Osteocyte (in vitro differentiated cells): ENCODE data around the gene SFN. TPM values are rescaled to one million over a fixed set of nuclear protein-coding genes. Genes with fewer than 3 reads are reported as not detected.
"Not testable (repeated sequence)": the region's sequence is repeated elsewhere in the genome, so short reads cannot be mapped to it uniquely, and the experiment has no call there.

Experiments used
- DNase-seq: peaks from one replicate; pipeline ENCODE4 v3.0.0; 2021; ENCODE audit warnings: mixed read lengths; ENCODE audit not compliant: unreplicated experiment; ENCODE audit errors: extremely low spot score
- H3K27ac Mint-ChIP-seq: one replicate; pipeline ENCODE4 v1.8.0; 2021; ENCODE audit warnings: mild to moderate bottlenecking, mixed read lengths; ENCODE audit not compliant: unreplicated experiment
- H3K27me3 Mint-ChIP-seq: one replicate; pipeline ENCODE4 v1.8.0; 2021; ENCODE audit warnings: mixed read lengths; ENCODE audit not compliant: unreplicated experiment
- H3K36me3 Mint-ChIP-seq: one replicate; pipeline ENCODE4 v1.8.0; 2021; ENCODE audit warnings: mixed read lengths; ENCODE audit not compliant: unreplicated experiment
- H3K4me1 Mint-ChIP-seq: one replicate; pipeline ENCODE4 v1.8.0; 2021; ENCODE audit warnings: mixed read lengths; ENCODE audit not compliant: unreplicated experiment
- H3K4me3 Mint-ChIP-seq: one replicate; pipeline ENCODE4 v1.8.0; 2021; ENCODE audit warnings: mild to moderate bottlenecking, moderate library complexity, mixed read lengths; ENCODE audit not compliant: unreplicated experiment
- H3K9me3 Mint-ChIP-seq: one replicate; pipeline ENCODE4 v1.8.0; 2021; ENCODE audit warnings: mixed read lengths; ENCODE audit not compliant: unreplicated experiment
- total RNA-seq: library from RNA; stranded (reverse); gene quantifications from 2 replicates; pipeline ENCODE4 v1.2.1, GENCODE V29; 2021
- TF ChIP-seq, protein P1 (sequence below): fragments of 200-600 bp; sonication (generic); IDR thresholded peaks from 2 replicates; pipeline ENCODE4 v1.5.0; 2021; ENCODE audit warnings: antibody characterized with exemption, mild to moderate bottlenecking, moderate library complexity

Gene SFN
- total RNA-seq, 1 donor from 2014 or later: not detected

DNA sequence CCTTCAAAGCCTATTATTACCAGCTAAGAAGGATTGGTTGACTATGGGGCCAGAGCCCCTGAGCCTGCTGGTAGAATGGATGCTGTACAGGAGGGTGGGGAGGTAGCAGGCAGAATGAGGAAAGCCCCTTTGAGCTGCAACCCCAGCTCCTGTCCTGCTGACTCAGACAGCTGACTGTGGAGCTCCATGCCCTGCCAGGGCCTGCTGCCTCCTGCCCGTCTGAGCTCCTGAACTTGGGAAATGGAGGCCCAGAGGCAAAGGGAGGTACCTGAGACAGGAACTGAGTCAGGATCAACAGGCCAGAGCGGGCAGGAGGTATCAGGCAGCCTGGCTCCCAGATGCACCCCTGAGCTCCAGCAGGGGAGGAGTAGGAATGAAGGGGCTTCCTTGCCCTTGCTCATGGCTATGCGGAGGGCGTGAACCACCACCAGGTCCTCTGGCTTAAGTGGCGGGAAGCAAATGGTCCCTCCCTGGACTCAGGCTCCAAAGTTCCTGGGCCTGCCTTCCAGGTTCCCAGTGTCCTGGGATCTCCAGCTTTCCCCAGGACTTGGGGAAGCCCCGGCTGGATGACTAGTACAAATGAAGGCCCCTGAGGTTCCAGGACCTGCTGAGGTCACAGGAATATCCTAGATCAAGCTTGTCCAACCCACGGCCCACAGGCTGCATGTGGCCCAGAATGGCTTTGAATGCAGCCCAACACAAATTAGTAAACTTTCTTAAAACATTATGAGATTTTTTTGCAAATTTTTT lies 3.9 kb upstream of the SFN start:
- H3K36me3 Mint-ChIP-seq: peaks cover 8% of the 10 kb centered on the region
- TF ChIP-seq, protein P1, sequence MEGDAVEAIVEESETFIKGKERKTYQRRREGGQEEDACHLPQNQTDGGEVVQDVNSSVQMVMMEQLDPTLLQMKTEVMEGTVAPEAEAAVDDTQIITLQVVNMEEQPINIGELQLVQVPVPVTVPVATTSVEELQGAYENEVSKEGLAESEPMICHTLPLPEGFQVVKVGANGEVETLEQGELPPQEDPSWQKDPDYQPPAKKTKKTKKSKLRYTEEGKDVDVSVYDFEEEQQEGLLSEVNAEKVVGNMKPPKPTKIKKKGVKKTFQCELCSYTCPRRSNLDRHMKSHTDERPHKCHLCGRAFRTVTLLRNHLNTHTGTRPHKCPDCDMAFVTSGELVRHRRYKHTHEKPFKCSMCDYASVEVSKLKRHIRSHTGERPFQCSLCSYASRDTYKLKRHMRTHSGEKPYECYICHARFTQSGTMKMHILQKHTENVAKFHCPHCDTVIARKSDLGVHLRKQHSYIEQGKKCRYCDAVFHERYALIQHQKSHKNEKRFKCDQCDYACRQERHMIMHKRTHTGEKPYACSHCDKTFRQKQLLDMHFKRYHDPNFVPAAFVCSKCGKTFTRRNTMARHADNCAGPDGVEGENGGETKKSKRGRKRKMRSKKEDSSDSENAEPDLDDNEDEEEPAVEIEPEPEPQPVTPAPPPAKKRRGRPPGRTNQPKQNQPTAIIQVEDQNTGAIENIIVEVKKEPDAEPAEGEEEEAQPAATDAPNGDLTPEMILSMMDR: no peak
- no peak overlapping the region for H3K27ac Mint-ChIP-seq
- no peak overlapping the region for H3K4me3 Mint-ChIP-seq
- H3K9me3 Mint-ChIP-seq: no peaks in the 10 kb centered on the region
- no peaks in the 10 kb centered on the region for H3K27me3 Mint-ChIP-seq
- no peak for DNase-seq
- peaks cover 9% of the 10 kb centered on the region for H3K4me1 Mint-ChIP-seq

DNA sequence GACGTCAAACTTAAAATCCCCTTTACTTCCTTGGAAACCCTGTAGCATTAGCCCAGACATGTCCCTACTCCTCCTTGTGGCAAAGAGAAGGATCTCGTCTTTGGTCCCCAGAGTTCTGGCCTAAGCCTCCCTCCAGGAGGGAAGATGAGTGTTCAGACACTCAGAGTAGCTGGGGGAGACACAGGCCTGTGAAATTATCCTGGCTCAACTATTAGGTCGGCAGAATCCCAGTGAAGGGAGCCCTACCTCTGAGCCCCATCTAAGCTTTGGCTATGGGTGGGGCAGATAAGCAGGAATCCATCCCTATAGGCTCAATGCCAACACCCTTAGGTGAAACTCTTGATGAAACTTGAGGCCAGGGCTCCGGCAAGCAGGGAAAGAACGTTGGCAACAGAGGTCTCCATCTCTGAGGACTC lies 1.7 kb upstream of the SFN start:
- Mint-ChIP-seq H3K9me3 (no peaks in the 10 kb centered on the region), H3K4me3 (no peak overlapping the region), H3K4me1 (peaks cover 22% of the 10 kb centered on the region), H3K36me3 (no peaks in the 10 kb centered on the region), H3K27me3 (no peaks in the 10 kb centered on the region), H3K27ac (peak overlapping the region; percentile 44)
- no peak for DNase-seq
- TF ChIP-seq, protein P1: peak; percentile 41

DNA sequence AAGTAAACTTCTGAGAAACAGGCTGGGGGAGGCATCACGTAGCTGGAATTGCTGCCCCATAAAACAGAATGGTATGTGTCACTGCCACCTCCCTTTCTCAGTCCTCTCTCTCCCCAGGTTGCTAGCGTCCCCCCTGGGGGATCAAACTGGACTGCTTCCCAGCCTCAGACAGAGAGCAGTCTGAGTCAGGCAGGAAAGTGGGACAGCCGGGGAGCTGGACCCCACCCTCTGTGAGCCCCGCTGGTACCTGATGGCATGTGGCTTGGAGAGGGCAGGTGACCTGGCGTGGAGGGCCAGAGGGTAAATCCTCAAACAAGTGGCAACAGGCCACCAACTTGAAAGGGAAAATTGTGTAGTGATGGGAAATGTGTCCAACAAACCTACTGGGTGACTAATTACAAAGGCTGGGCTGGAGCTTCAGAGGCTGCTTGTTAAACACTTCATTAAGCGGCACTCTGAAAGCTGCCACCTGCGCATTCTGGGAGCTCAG lies 1.0 kb upstream of the SFN start:
- Mint-ChIP-seq H3K4me3 (no peak overlapping the region), H3K27ac (no peak overlapping the region)

DNA sequence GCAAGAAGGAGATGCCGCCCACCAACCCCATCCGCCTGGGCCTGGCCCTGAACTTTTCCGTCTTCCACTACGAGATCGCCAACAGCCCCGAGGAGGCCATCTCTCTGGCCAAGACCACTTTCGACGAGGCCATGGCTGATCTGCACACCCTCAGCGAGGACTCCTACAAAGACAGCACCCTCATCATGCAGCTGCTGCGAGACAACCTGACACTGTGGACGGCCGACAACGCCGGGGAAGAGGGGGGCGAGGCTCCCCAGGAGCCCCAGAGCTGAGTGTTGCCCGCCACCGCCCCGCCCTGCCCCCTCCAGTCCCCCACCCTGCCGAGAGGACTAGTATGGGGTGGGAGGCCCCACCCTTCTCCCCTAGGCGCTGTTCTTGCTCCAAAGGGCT lies 732 bp downstream of the SFN start:
- Mint-ChIP-seq H3K9me3 (no peaks in the 10 kb centered on the region), H3K27me3 (no peaks in the 10 kb centered on the region), H3K36me3 (no peaks in the 10 kb centered on the region), H3K4me1 (peaks cover 22% of the 10 kb centered on the region), H3K4me3 (no peak overlapping the region), H3K27ac (no peak overlapping the region)
- TF ChIP-seq, protein P1: no peak
- DNase-seq: no peak

More for the DNA sequence above, 1.0 kb upstream of the SFN start:
- TF ChIP-seq, protein P1: no peak
- no peak for DNase-seq
- H3K36me3 Mint-ChIP-seq: no peaks in the 10 kb centered on the region
- no peaks in the 10 kb centered on the region for H3K9me3 Mint-ChIP-seq
- H3K27me3 Mint-ChIP-seq: no peaks in the 10 kb centered on the region
- peaks cover 22% of the 10 kb centered on the region for H3K4me1 Mint-ChIP-seq

DNA sequence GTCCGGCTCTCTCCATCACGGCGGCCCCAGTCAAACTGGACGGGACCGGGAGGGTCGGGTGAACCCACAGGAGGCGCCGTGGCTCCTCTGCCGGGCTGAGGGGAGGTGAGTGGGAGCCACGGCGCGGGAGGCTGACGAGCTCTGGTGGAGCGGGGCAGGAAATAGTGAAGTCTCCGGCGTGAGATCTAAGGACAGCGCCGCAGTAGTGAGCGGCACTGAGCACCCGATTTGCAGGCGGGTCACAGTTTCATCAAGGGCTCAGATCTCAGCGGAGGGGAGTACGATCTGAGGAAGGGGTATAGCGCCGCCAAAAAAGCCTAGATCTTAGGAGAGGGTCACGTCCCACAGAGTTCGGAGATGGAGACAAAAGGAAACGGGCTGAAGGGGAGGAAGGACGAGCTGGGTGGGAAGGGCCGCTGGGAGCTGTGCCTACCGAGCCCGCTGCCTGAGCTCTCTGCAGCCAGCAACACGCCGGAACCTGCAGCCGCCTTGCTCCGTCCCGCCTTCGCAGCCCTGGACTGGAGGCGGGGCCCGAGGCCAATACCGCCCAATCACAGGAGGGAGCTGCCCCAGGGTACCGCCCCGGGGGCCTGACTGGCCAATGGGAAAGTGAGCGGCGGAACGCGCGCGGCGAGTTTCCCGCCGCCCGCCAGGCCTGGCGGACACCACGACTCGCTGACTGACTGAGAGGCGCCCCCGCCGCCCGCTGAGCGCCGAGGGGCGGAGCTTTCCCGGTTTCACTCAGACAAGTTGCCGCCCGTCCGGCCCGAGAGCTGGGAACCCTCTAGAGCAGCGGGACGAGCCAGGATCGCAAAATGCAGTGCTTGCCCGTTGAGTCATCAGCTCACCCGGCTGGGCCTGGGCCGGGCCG lies 1.9 kb downstream of the SFN start:
- DNase-seq: peak; percentile 99
- no peaks in the 10 kb centered on the region for H3K9me3 Mint-ChIP-seq
- TF ChIP-seq, protein P1: no peak
- H3K4me1 Mint-ChIP-seq: peaks cover 22% of the 10 kb centered on the region
- H3K36me3 Mint-ChIP-seq: no peaks in the 10 kb centered on the region
- no peaks in the 10 kb centered on the region for H3K27me3 Mint-ChIP-seq
- peak overlapping the region; percentile 87 for H3K27ac Mint-ChIP-seq
- peak overlapping the region; percentile 92 for H3K4me3 Mint-ChIP-seq

DNA sequence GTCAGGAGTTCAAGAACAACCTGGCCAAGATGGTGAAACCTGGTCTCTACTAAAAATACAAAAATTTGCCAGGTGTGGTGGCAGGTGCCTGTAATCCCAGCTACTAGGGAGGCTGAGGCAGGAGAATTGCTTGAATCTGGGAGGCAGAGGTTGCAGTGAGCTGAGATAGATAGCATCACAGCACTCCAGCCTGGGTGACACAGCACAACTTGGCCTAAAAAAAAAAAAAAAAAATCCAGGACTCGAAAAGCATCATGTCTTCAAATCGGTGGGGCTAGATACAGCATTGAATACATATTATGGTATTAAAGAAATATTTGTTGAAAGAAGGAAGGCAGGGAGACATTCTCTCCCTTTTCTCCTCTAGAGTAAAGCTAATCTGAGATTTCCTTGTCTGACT lies 10.1 kb downstream of the SFN start:
- H3K36me3 Mint-ChIP-seq, H3K4me3 Mint-ChIP-seq: not testable (repeated sequence)

More for the DNA sequence above, 10.1 kb downstream of the SFN start:
- H3K27me3 Mint-ChIP-seq, H3K27ac Mint-ChIP-seq, H3K4me1 Mint-ChIP-seq, H3K9me3 Mint-ChIP-seq, DNase-seq: not testable (repeated sequence)
